Endothelial cell of umbilical vein (primary cell): ENCODE measurements around the gene ABLIM1. TPM values are rescaled to one million over a fixed set of nuclear protein-coding genes. Genes with fewer than 3 reads are reported as not detected.

ENCODE experiments used
- BruUV-seq: library from RNA; stranded (reverse); fragments of 400-500 nt; replicated peaks from 2 replicates; lab custom pipeline; 2021; lab: Mats Ljungman, UMichigan
- CTCF ChIA-PET: fragments of 300-600, 350-600 bp; sonication (Branson Sonifier 250); formaldehyde crosslinking; loops from one replicate; lab custom pipeline; 2021; ENCODE audit warnings: antibody characterized with exemption, inconsistent platforms; lab: Charles Lee
- POLR2A ChIA-PET: fragments of 300-600, 350-600 bp; sonication (Branson Sonifier 250); formaldehyde crosslinking; loops from one replicate; lab custom pipeline; 2021; ENCODE audit warnings: antibody characterized with exemption, inconsistent platforms; lab: Charles Lee
- DNase-seq: peaks from one replicate; pipeline ENCODE4 v3.0.0-alpha.2; 2011; ENCODE audit warnings: low read depth, low spot score
- FAIRE-seq: peaks from 2 replicates; lab custom pipeline; 2011; peaks lifted over from hg19 to GRCh38; lab: Jason Lieb, UNC
- H2AFZ ChIP-seq: 2 replicates; pipeline ENCODE4 v1.6.0; 2012; ENCODE audit warnings: low read depth, low read length, control low read depth, inconsistent platforms
- H3K27ac ChIP-seq: 2 replicates; pipeline ENCODE4 v1.5.1; 2011; ENCODE audit warnings: low read depth, mild to moderate bottlenecking, control low read depth, low read length, moderate library complexity; ENCODE audit not compliant: insufficient read depth
- H3K27me3 ChIP-seq, 2 experiments: 2 replicates each; pipeline versions ENCODE4 v1.6.0 to v1.6.1; 2011; ENCODE audit warnings: low read length in 2 of 2, mixed read lengths in 1 of 2; ENCODE audit not compliant: control insufficient read depth in 2 of 2, insufficient read depth in 2 of 2
- H3K36me3 ChIP-seq, 2 experiments: 2 replicates in 1 of 2; 3 replicates in 1 of 2; pipeline ENCODE4 v1.5.1; 2011; ENCODE audit warnings: low read length in 2 of 2, mild to moderate bottlenecking in 1 of 2, moderate library complexity in 1 of 2; ENCODE audit not compliant: control insufficient read depth in 2 of 2, insufficient read depth in 2 of 2; ENCODE audit errors: extremely low read depth in 1 of 2
- H3K4me1 ChIP-seq: 3 replicates; pipeline ENCODE4 v1.5.1; 2011; ENCODE audit warnings: mild to moderate bottlenecking, low read length; ENCODE audit not compliant: control insufficient read depth, insufficient read depth; ENCODE audit errors: extremely low read depth
- H3K4me2 ChIP-seq: 2 replicates; pipeline ENCODE4 v1.6.1; 2011; ENCODE audit warnings: low read length, control low read depth, mixed read lengths; ENCODE audit not compliant: insufficient read depth
- H3K4me3 ChIP-seq, 3 experiments: fragments of 200-600 bp in 1 of 3; sonication (generic), shearing (Covaris generic) in 1 of 3; replicated peaks in 1 of 3; 2 replicates each; pipeline ENCODE4 v1.5.1; 2011 to 2016; ENCODE audit warnings: control low read depth in 3 of 3, low read length in 3 of 3, mild to moderate bottlenecking in 2 of 3, inconsistent platforms in 1 of 3, low read depth in 1 of 3, moderate library complexity in 1 of 3; ENCODE audit not compliant: insufficient read depth in 1 of 3
- H3K79me2 ChIP-seq: 2 replicates; pipeline ENCODE4 v1.6.0; 2012; ENCODE audit warnings: low read length, inconsistent platforms; ENCODE audit not compliant: control insufficient read depth, insufficient read depth
- H3K9ac ChIP-seq: replicated peaks from 2 replicates; pipeline ENCODE3; 2011; ENCODE audit warnings: low read length, control low read depth; ENCODE audit not compliant: insufficient read depth; ENCODE audit errors: extremely low read depth
- H3K9me1 ChIP-seq: replicated peaks from 3 replicates; pipeline ENCODE4 v1.6.0; 2011; ENCODE audit warnings: mild to moderate bottlenecking, low read length; ENCODE audit not compliant: control insufficient read depth, insufficient read depth; ENCODE audit errors: extremely low read depth
- H3K9me3 ChIP-seq: replicated peaks from 2 replicates; pipeline ENCODE4 v1.5.1; 2012; ENCODE audit warnings: low read length, inconsistent platforms; ENCODE audit not compliant: control insufficient read depth, insufficient read depth
- H4K20me1 ChIP-seq: replicated peaks from 2 replicates; pipeline ENCODE3; 2011; ENCODE audit warnings: mild to moderate bottlenecking, low read length; ENCODE audit not compliant: control insufficient read depth, insufficient read depth; ENCODE audit errors: extremely low read depth
- CTCF ChIP-seq, 2 donors: IDR thresholded peaks; 1 replicate in 1 of 2; 2 replicates in 1 of 2; pipeline ENCODE4 v1.5.1; 2011; ENCODE audit warnings: low read length in 2 of 2, mild to moderate bottlenecking in 2 of 2, moderate library complexity in 2 of 2, control low read depth in 1 of 2, inconsistent platforms in 1 of 2, low read depth in 1 of 2; ENCODE audit not compliant: insufficient read depth in 1 of 2; ENCODE audit errors: extremely low read depth in 1 of 2
- EZH2 ChIP-seq: IDR thresholded peaks from 2 replicates; pipeline ENCODE4 v1.6.1; 2012; ENCODE audit warnings: borderline replicate concordance, low read depth, mild to moderate bottlenecking, moderate library complexity, low read length, inconsistent platforms; ENCODE audit not compliant: severe bottlenecking
- FOS ChIP-seq: IDR thresholded peaks from 2 replicates; pipeline ENCODE4 v1.6.1; 2011; ENCODE audit warnings: mild to moderate bottlenecking, low read length, moderate library complexity, borderline replicate concordance; ENCODE audit not compliant: insufficient read depth
- GATA2 ChIP-seq: IDR thresholded peaks from 2 replicates; pipeline ENCODE4 v1.7.0; 2011; ENCODE audit warnings: low read depth, mild to moderate bottlenecking, moderate library complexity, mixed read lengths, low read length; ENCODE audit not compliant: insufficient read length, insufficient read depth
- JUN ChIP-seq: IDR thresholded peaks from 2 replicates; pipeline ENCODE4 v1.6.1; 2011; ENCODE audit warnings: borderline replicate concordance, low read depth; ENCODE audit not compliant: insufficient read length, insufficient read depth
- MAX ChIP-seq: IDR thresholded peaks from 2 replicates; pipeline ENCODE4 v1.6.1; 2011; ENCODE audit not compliant: insufficient read depth, insufficient read length
- MYC ChIP-seq: IDR thresholded peaks from one replicate; pipeline ENCODE4 v1.6.1; 2011; ENCODE audit warnings: mild to moderate bottlenecking, low read depth, low read length
- POLR2A ChIP-seq: IDR thresholded peaks from 2 replicates; pipeline ENCODE4 v1.6.1; 2012; ENCODE audit warnings: low read depth, mild to moderate bottlenecking, control low read depth, low read length
- POLR2AphosphoS5 ChIP-seq: IDR thresholded peaks from 2 replicates; pipeline ENCODE4 v1.6.1; 2012; ENCODE audit warnings: low read depth, mild to moderate bottlenecking, control low read depth, low read length, moderate library complexity; ENCODE audit not compliant: insufficient read depth
- dilution Hi-C: fragments of 300-500 bp; cut with MboI; formaldehyde crosslinking; loops from one replicate; pipeline ENCODE4 v1.15.0; 2019; ENCODE audit warnings: low sequenced_read_pairs; ENCODE audit not compliant: extremely low pct_ligation_motif_present
- intact Hi-C: fragments of 100-400 bp; cut with micrococcal nuclease; formaldehyde crosslinking; loops from one replicate; pipeline ENCODE4 v1.10.0; 2022
- polyA plus RNA-seq, 4 experiments: library from polyadenylated mRNA; depleted of rRNA in 3 of 4; stranded (reverse) in 3 of 4; unstranded in 1 of 4; fragments of >200 nt; gene quantifications; 2 replicates each; pipeline versions ENCODE4 v1.2.1 to v1.2.3, GENCODE V29; 2011 to 2012; ENCODE audit warnings: missing spikeins in 1 of 4
- total RNA-seq: library from RNA; stranded (reverse); gene quantifications from 2 replicates; pipeline ENCODE4 v1.2.3, GENCODE V29; 2021

Gene ABLIM1
- total and polyA plus RNA-seq, 2 donors (not counting 3 experiments of a cell fraction or from before 2014, with no cell fraction given) = 128 to 235 TPM

- TF ChIP-seq JUN = no peak
- no peak for TF ChIP-seq FOS
- no peak for TF ChIP-seq CTCF (IDR thresholded peaks at IDR 0.05; ENCODE audit: extremely low read depth in 1 of 2, insufficient read depth in 1 of 2, low read depth in 1 of 2, low read length in 2 of 2)
- no peak for TF ChIP-seq EZH2
- TF ChIP-seq MAX = no peak
- no peak for TF ChIP-seq POLR2A
- TF ChIP-seq MYC = no peak
- TF ChIP-seq GATA2 = no peak
- TF ChIP-seq POLR2AphosphoS5 = no peak
- H3K36me3 ChIP-seq = no peaks in the 10 kb centered on the region
- DNase-seq (no peak), FAIRE-seq (no peak)
- no TSS peak for BruUV-seq
- H3K27ac ChIP-seq = no peak overlapping the region
- no peaks in the 10 kb centered on the region for H3K27me3 ChIP-seq
- dilution Hi-C loops (no loop called here), intact Hi-C loops (no loop called here)
- no peak overlapping the region for H3K9ac ChIP-seq
- no peaks in the 10 kb centered on the region for H3K9me1 ChIP-seq
- POLR2A ChIA-PET = no interaction called here
- H3K79me2 ChIP-seq = no peaks in the 10 kb centered on the region
- H3K4me3 ChIP-seq = no peak overlapping the region
- H4K20me1 ChIP-seq = no peaks in the 10 kb centered on the region
- no peak overlapping the region for H2AFZ ChIP-seq
- peaks cover 7% of the 10 kb centered on the region for H3K4me1 ChIP-seq
- no peaks in the 10 kb centered on the region for H3K9me3 ChIP-seq
- CTCF ChIA-PET = interaction anchor here (1.0 to 1.6 kb wide), 3 partner anchors 9 to 23 kb away, joined by 4 to 5 read pairs (median 5); no protein-coding TSS in a partner anchor
- H3K4me2 ChIP-seq = no peak overlapping the region
Observed at GRCh38 chr10:114669648-114670047, 11.6 kb upstream of the ABLIM1 start.
